GM21576 (cell line): ENCODE results near the gene TAL2.

Source experiments
- ATAC-seq: cut with Tn5 transposase; IDR thresholded peaks from one replicate; pipeline ENCODE4 v1.9.1; 2021; ENCODE audit warnings: mild to moderate bottlenecking, moderate library complexity; ENCODE audit not compliant: unreplicated experiment

TAL2 gene

DNA sequence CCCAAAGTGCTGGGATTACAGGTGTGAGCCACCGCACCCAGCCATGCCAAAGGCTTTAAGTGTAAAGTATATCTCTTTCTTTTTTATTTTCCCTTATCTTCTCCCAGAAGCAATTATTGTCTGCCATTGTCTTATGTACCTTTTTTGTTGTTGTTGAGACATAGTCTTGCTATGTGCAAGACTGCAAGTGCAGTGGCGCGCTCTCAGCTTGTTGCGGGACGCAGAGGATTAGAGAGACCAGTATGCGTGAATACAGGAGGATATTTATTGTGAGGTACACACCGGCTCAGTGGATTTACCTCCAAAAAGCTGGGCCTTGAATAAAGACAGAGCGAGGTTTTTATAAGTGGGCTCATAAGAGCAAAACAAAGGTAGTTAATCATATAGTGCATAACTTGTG is 43.9 kb downstream of the TAL2 start:
- ATAC-seq = no peak

DNA sequence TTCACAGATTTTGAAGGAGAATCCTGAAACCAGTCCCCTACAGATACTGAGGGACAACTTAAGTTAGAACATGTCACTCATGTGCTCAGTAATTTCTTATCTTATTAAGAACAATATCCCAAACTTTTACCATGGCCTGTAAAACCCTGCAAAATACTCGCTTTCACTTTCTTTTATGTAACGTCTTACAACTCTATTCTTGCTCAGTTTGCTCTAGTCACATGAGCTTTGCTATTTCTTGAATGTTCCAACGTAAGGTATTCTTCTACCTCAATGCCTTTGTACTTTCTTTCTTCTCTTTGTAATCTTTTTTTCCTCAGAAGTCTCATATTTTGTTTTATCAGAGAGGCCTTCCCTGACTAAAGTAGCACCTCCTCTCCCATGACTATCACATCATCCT is 46.1 kb downstream of the TAL2 start:
- ATAC-seq = peak; percentile 61

DNA sequence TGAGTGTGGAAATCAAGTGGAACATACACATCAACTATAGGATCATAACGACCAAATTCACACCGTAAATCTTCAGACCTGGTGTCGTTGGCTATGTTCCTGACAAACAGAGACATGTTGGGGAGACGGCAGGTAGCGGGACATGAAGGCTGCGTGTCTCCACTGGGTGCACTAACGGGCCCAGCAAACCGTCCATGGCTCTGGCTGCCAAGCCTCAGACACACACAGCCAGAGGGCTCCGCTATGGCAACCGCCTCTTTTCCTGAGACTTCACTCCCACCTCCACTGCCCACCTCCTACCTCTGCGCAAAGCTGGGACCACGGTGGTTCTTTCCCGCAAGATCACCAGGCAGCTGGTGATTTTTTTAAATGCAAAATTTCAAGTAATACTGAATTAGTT is 48.4 kb downstream of the TAL2 start:
- no peak for ATAC-seq

DNA sequence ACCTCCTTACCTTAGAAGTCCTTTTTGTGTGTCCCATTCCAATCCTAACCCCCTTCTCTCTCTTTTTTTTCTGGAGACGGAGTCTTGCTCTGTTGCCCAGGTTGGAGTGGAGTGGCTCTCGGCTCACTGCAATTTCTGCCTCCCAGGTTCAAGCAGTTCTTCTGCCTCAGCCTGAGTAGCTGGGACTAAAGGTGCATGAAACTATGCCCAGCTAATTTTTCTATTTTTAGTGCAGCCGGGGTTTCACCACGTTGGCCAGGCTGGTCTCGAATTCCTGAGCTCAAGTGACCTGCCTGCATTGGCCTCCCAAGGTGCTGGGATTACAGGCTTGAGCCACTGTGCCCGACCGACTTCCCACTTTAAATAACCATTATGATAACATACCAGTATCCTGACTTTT is 49.6 kb downstream of the TAL2 start:
- ATAC-seq = no peak

DNA sequence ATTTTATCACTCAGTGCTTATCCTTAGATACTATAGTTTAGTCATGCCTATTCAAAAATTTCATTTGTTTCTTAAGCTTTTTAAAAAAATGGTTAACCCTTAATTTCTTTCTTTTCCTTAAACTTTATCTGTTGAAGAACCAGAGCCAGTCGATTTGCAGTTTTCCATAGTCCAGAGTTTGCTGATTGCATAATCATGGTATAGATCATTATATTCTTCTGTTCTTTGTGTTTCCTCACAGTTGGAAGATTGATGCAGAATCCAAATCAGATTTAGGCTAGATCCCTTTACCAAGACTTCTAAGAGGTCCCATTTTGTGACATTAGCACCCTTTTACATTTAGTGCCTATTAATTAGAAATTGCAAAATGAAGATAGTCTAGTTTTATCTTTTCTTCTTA is 50.0 kb downstream of the TAL2 start:
- no peak for ATAC-seq
